Smooth muscle cell (in vitro differentiated cells): ENCODE data around the gene SLAIN2. TPM values are rescaled to one million over a fixed set of nuclear protein-coding genes. Genes with fewer than 3 reads are reported as not detected.
"Not testable (repeated sequence)": the region's sequence is repeated elsewhere in the genome, so short reads cannot be mapped to it uniquely, and the experiment has no call there.

Experiments used
- DNase-seq: peaks from one replicate; lab custom pipeline; 2025; ENCODE audit not compliant: unreplicated experiment; lab: John Stamatoyannopoulos, UW
- H2AFZ ChIP-seq: fragments of 200-600 bp; sonication (generic); 2 replicates; pipeline ENCODE4 v1.6.0; 2016; ENCODE audit warnings: antibody characterized with exemption, low read depth, mild to moderate bottlenecking
- H3F3A ChIP-seq: fragments of 200-600 bp; sonication (generic); 2 replicates; pipeline ENCODE4 v1.6.0; 2017; ENCODE audit warnings: antibody characterized with exemption, low read depth
- H3K27ac ChIP-seq: fragments of 200-600 bp; sonication (generic); 2 replicates; pipeline ENCODE4 v1.5.1; 2016; ENCODE audit warnings: low read depth, mild to moderate bottlenecking
- H3K27me3 ChIP-seq: fragments of 200-600 bp; sonication (generic); 2 replicates; pipeline ENCODE4 v1.6.1; 2016; ENCODE audit warnings: low read depth, mild to moderate bottlenecking
- H3K36me3 ChIP-seq: fragments of 200-600 bp; sonication (generic); 2 replicates; pipeline ENCODE4 v1.5.1; 2016; ENCODE audit warnings: low read depth
- H3K4me1 ChIP-seq: fragments of 200-600 bp; sonication (generic); 2 replicates; pipeline ENCODE4 v1.5.1; 2016; ENCODE audit warnings: low read depth
- H3K4me2 ChIP-seq: fragments of 200-600 bp; sonication (generic); 2 replicates; pipeline ENCODE4 v1.6.0; 2016; ENCODE audit warnings: mild to moderate bottlenecking
- H3K4me3 ChIP-seq: fragments of 200-600 bp; sonication (generic); 2 replicates; pipeline ENCODE4 v1.5.1; 2016; ENCODE audit warnings: mild to moderate bottlenecking
- H3K79me2 ChIP-seq: fragments of 200-600 bp; sonication (generic); 2 replicates; pipeline ENCODE4 v1.6.0; 2016; ENCODE audit warnings: low read depth, mild to moderate bottlenecking
- H3K9ac ChIP-seq: fragments of 200-600 bp; sonication (generic); 2 replicates; pipeline ENCODE4 v1.6.0; 2016; ENCODE audit warnings: low read depth
- H3K9me3 ChIP-seq: fragments of 200-600 bp; sonication (generic); replicated peaks from 2 replicates; pipeline ENCODE4 v1.5.1; 2016; ENCODE audit warnings: low read depth
- H4K20me1 ChIP-seq: fragments of 200-600 bp; sonication (generic); 2 replicates; pipeline ENCODE4 v1.6.0; 2016; ENCODE audit warnings: low read depth
- CTCF ChIP-seq: fragments of 200-600 bp; sonication (generic); IDR thresholded peaks from 2 replicates; pipeline ENCODE4 v1.5.1; 2017; ENCODE audit warnings: borderline replicate concordance, mild to moderate bottlenecking, antibody characterized with exemption; ENCODE audit not compliant: insufficient read depth, poor library complexity, severe bottlenecking
- WGBS: methylation state at CpG from one replicate; pipeline ENCODE4 v1.1.7; 2016; ENCODE audit warnings: low lambda C conversion rate; 5-methylcytosine and 5-hydroxymethylcytosine counted together
- polyA plus RNA-seq: library from polyadenylated mRNA; unstranded; fragments of >200 nt; fragmentation: Nextera tagmentation; extraction: Ambion mirVana; gene quantifications from 2 replicates; pipeline ENCODE4 v1.2.1, GENCODE V29; 2016
- total RNA-seq: library from RNA; depleted of rRNA; stranded (reverse); fragments of >200 nt; gene quantifications from 2 replicates; pipeline ENCODE4 v1.2.3, GENCODE V29; 2014

The SLAIN2 gene
- total and polyA plus RNA-seq, 2 experiments from 2014 or later = 46.4 to 143 TPM

- Histone ChIP-seq H3K4me1 (peaks cover 5% of the 10 kb centered on the region), H3K27ac (no peak overlapping the region), H3K4me2 (no peak overlapping the region), H3K9ac (no peak overlapping the region), H2AFZ (no peak overlapping the region), H3K36me3 (no peaks in the 10 kb centered on the region), H3K27me3 (no peaks in the 10 kb centered on the region), H3K79me2 (no peaks in the 10 kb centered on the region), H3K4me3 (no peak overlapping the region), H3K9me3 (no peaks in the 10 kb centered on the region), H4K20me1 (no peaks in the 10 kb centered on the region), H3F3A (no peaks in the 10 kb centered on the region)
- no peak for TF ChIP-seq CTCF
- DNase-seq = no peak
- WGBS = 91% methylated on average over 2 of the region's 2 CpGs
Measured at GRCh38 chr4:48431401-48431800, 90.1 kb downstream of the SLAIN2 start.

- no peaks in the 10 kb centered on the region for H4K20me1 ChIP-seq
- WGBS = 90% methylated on average over 4 of the region's 4 CpGs
- no peak overlapping the region for H2AFZ ChIP-seq
- no peak overlapping the region for H3K27ac ChIP-seq
- no peak for TF ChIP-seq CTCF
- no peak overlapping the region for H3K4me3 ChIP-seq
- peaks cover 5% of the 10 kb centered on the region for H3K4me1 ChIP-seq
- H3K36me3 ChIP-seq = no peaks in the 10 kb centered on the region
- H3K9ac ChIP-seq = no peak overlapping the region
- no peaks in the 10 kb centered on the region for H3K27me3 ChIP-seq
- no peak for DNase-seq
- no peaks in the 10 kb centered on the region for H3F3A ChIP-seq
- H3K79me2 ChIP-seq = no peaks in the 10 kb centered on the region
- H3K4me2 ChIP-seq = no peak overlapping the region
- no peaks in the 10 kb centered on the region for H3K9me3 ChIP-seq
Measured at GRCh38 chr4:48432017-48432416, 90.7 kb downstream of the SLAIN2 start.

GRCh38 chr4:48436318-48436717, 95.0 kb downstream of the SLAIN2 start:
- Histone ChIP-seq H3K9ac (no peak overlapping the region), H3K36me3 (no peaks in the 10 kb centered on the region), H4K20me1 (no peaks in the 10 kb centered on the region), H3K4me3 (no peak overlapping the region), H3K79me2 (no peaks in the 10 kb centered on the region), H3F3A (no peaks in the 10 kb centered on the region), H3K4me2 (no peak overlapping the region), H3K27me3 (no peaks in the 10 kb centered on the region), H3K4me1 (no peaks in the 10 kb centered on the region), H3K27ac (no peak overlapping the region), H3K9me3 (no peaks in the 10 kb centered on the region), H2AFZ (no peak overlapping the region)
- WGBS = 91% methylated on average over 1 of the region's 1 CpG
- no peak for TF ChIP-seq CTCF
- DNase-seq = no peak

- no peaks in the 10 kb centered on the region for H3K4me1 ChIP-seq
- H3K4me2 ChIP-seq = no peak overlapping the region
- H4K20me1 ChIP-seq = no peaks in the 10 kb centered on the region
- no peak for DNase-seq
- no peak overlapping the region for H3K27ac ChIP-seq
- H3K36me3 ChIP-seq = no peaks in the 10 kb centered on the region
- no peaks in the 10 kb centered on the region for H3F3A ChIP-seq
- WGBS = 69% methylated on average over 2 of the region's 2 CpGs
- H2AFZ ChIP-seq = no peak overlapping the region
- H3K9me3 ChIP-seq = no peaks in the 10 kb centered on the region
- no peak for TF ChIP-seq CTCF
- H3K9ac ChIP-seq = no peak overlapping the region
- no peaks in the 10 kb centered on the region for H3K79me2 ChIP-seq
- no peaks in the 10 kb centered on the region for H3K27me3 ChIP-seq
- H3K4me3 ChIP-seq = no peak overlapping the region
Measured at GRCh38 chr4:48439988-48440387, 98.7 kb downstream of the SLAIN2 start.

GRCh38 chr4:48440914-48441313, 99.6 kb downstream of the SLAIN2 start:
- DNase-seq, H3K36me3 ChIP-seq, H3K27me3 ChIP-seq, H3K9me3 ChIP-seq, H3K4me2 ChIP-seq, H3K27ac ChIP-seq, H3K4me3 ChIP-seq, H4K20me1 ChIP-seq, H3K9ac ChIP-seq, H2AFZ ChIP-seq, H3K4me1 ChIP-seq, H3F3A ChIP-seq, H3K79me2 ChIP-seq: not testable (repeated sequence)
- WGBS = 79% methylated on average over 5 of the region's 5 CpGs
